ENCODE results near the gene NUDT2.
"Not testable (repeated sequence)": the region's sequence is repeated elsewhere in the genome, so short reads cannot be mapped to it uniquely, and the experiment has no call there.

NUDT2 gene

DNA sequence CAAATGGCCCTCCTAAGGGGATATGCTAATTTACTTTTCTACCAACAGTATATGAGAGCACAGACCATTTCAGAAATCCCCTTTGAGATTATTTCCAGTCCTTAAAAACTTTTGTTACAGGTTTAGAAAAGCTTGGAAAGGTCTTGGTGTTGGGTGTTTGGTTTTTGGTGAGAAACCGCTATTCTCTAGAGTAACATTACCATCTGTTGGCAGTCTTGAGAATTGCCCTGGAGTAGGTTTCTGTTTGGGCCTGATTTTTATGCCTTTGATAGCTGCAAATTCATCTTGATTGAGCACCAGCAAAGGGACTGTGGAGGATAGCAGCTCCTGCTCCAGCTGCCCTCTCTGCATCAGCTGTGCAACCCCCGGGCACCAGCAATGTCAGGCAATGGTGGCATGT is 8.0 kb downstream of the NUDT2 start:
- DNase-seq = no peak

- not testable (repeated sequence) for DNase-seq
Measured at GRCh38 chr9:34338079-34338478, 8.7 kb downstream of the NUDT2 start.

- no peak for DNase-seq
Measured at GRCh38 chr9:34338665-34339385, 9.5 kb downstream of the NUDT2 start.

DNA sequence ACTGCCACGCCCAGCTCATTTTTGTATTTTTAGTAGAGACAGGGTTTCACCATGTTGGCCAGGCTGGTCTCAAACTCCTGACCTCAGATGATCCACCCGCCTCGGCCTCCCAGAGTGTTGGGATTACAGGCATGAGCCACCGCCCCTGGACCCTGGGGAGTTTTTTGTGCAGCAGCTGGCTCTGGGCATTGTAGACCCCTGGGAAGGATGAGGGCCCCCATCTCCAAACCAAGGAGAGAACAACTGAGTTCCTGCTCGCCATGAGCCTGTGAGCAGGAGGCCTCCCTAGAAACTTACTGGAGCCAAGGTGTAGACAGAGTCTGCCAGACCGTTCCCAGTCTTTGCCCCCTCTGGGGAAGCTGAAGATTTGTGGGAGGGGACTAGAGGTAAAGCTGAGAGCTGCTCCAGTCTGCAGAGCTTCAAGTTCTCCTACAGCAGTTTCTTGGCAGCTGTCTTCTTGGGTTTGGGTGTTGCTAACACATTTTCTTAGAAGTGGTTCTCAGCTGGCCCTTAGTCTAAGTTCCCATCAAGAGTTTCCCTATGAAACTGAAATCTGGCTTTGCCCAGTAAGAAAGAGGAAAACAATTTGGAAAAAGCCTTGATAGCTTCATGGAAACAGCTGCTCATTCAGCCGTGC is 12.4 kb downstream of the NUDT2 start:
- DNase-seq = no peak

DNA sequence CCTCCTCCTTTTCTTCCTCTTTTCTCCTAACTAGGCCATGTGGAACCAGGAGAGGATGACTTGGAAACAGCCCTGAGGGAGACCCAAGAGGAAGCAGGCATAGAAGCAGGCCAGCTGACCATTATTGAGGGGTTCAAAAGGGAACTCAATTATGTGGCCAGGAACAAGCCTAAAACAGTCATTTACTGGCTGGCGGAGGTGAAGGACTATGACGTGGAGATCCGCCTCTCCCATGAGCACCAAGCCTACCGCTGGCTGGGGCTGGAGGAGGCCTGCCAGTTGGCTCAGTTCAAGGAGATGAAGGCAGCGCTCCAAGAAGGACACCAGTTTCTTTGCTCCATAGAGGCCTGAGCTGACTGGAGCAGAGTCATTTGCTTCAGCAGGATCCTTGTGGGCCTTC is 13.7 kb downstream of the NUDT2 start:
- DNase-seq = no peak

GRCh38 chr9:34343605-34344004 is 14.2 kb downstream of the NUDT2 start:
- no peak for DNase-seq

DNA sequence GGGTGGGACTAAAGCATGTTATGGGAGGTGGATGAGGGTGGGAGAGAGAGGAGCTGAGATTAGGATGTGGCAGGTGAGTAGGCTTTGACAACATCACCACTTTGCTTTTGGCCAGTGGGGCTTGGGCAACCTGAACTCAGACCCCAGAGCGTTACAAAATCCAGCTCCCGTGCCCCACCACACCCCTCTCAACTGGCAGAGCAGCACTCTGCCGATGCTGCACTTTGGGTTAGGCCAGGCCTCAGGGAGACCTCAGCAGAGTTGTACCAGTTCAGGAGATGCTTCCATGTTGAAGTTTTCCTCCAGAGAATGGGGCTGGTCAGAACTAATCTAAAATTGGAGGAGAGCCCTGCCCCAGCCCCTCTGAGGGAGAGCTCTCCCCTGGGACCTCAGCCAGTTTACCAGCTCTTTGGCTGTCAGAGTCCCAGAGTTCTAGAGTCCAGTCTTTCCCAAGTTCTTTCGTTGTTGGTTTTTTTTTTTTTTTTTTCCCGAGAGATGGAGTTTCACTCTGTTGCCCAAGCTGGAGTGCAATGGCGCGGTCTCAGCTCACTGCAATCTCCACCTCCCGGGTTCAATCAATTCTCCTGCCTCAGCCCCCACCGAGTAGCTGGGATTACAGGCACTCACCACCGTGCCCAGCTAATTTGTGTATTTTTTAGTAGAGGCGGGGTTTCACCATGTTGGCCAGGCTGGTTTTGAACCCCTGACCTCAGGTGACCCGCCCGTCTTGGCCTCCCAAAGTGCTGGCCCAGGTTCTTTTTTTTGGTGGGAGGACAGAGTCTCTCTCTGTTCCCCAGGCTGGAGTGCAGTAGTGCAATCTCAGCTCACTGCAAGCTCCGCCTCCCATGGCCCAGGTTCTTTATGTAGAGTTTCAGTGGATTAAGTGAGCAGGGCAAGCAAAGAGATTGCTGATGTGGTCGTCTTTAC is 17.8 kb downstream of the NUDT2 start:
- DNase-seq = no peak

DNA sequence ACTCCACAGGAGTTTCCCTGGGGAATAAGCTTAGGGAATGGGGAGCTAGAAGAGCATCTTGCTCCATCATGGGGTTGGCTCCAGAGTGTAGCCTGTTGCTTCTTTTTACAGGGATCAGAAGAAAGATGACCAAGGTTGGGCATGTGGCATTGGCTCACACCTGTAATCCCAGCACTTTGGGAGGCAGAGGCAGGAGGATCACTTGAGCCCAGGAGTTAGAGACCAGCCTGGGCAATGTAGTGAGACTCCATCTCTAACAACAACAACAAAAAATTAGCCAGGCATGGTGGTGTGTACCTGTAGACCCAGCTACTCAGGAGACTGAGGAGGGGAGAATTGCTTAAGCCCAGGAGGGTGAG is 18.4 kb downstream of the NUDT2 start:
- no peak for DNase-seq

- no peak for DNase-seq
Measured at GRCh38 chr9:34349324-34349723, 20.0 kb downstream of the NUDT2 start.

DNA sequence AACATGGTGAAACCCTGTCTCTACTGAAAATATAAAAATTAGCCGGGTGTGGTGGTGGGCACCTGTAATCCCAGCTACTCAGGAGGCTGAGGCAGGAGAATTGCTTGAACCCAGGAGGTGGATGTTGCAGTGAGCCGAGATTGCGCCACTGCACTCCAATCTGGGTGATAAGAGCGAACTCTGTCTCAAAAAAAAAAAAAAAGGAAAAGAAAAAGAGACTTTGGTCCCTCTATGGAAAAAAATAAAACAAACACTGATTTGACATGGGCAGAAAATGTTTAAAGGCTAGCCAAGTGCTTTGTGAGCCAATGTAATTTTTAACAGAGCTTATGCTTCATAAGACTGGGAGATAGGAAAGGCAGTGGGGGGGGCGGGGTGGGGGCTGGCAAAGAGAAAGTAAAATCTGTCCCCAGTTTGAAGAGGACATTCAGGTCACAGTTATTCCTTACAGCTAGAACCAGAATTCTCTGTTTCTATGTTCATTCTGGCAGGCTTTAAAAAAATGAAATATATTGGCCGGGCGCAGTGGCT is 22.8 kb downstream of the NUDT2 start:
- not testable (repeated sequence) for DNase-seq

GRCh38 chr9:34352957-34353356 is 23.6 kb downstream of the NUDT2 start:
- DNase-seq = not testable (repeated sequence)

GRCh38 chr9:34362614-34363214 is 33.3 kb downstream of the NUDT2 start:
- DNase-seq = no peak

GRCh38 chr9:34363619-34364351 is 34.4 kb downstream of the NUDT2 start:
- no peak for DNase-seq

- DNase-seq = no peak
Measured at GRCh38 chr9:34365282-34365681, 35.9 kb downstream of the NUDT2 start.

DNA sequence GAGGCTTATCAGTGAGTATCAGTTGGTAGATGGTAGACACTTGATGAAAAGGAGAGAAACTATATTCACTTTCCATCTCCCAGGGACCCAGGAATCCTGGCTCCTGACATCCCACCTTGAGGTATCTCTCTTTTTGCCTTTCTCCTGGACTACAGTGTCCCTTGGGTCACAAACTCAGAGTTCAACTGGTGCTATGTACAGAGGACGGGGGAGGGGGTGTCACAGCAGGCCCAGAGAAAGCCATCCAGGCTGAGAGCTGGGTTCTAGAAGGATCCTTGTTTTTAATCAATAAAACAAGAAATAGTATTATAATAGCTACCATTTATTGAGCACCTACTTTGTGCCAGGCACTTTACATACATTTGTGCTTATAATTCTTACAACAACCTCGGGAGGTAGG is 37.0 kb downstream of the NUDT2 start:
- DNase-seq = no peak

- not testable (repeated sequence) for DNase-seq
Measured at GRCh38 chr9:34367751-34368410, 38.5 kb downstream of the NUDT2 start.

DNA sequence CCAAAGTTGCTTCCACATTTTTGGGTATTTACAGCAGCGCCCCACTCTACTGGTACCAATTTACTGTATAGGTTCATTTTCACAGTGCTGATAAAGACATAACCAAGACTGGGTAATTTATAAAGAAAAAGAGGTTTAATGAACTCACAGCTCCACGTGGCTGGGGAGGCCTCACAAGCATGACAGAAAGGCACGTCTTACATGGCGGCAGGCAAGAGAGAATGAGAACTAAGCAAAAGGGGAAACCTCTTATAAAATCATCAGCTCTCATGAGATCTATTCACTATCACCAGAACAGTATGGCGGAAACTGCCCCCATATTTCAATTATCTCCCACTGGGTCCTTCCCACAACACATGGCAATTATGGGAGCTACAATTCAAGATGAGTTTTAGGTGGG is 39.4 kb downstream of the NUDT2 start:
- not testable (repeated sequence) for DNase-seq

- no peak for DNase-seq
Measured at GRCh38 chr9:34369636-34370035, 40.3 kb downstream of the NUDT2 start.

GRCh38 chr9:34370335-34370969 is 41.1 kb downstream of the NUDT2 start:
- DNase-seq = no peak

DNA sequence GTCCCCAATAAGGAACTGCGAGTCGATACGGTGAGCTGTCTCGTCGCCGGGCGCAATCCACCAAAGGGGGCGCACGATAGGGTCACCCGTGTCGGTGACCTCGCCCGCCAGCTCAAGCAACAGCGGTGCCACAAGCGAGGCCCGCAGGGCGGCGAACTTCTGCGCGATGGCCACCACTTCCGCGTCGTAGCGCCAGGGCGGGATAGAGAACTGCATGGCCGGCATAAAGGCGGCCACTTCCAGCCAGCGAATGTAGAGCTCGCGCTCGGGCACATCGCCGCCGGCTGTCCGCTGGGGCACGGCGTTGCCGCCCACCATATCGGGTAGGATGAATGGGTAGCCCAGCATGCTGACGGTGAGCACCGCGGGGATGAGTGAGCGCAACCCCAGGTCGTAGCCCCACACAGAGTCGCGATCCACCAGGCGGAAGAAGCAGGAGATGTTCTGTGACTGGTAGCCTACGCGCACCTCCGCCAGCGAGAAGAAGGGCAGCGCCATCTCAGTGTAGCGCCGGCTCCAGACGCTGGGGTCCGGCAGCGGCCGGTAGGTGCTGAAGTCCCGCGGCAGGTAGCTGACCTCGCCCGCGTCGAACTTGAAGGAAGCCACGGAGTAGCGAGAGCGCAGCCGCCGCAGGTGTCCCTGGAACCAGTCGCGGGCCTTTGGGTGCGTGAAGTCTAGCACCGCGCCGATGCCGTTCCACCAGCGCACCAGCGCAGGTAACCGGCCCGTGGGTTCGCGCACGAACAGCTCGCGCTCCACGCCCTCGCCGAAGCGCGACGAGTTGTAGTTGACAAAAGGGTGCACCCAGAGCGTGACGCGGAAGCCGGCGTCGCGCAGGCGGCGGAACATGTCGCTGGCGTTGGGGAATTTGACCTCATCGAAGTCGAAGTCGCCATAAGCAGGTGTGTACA is 41.9 kb downstream of the NUDT2 start:
- DNase-seq = no peak

Measured in amniotic stem cell (primary cell).